Right cardiac atrium (tissue), 5 donors: ENCODE measurements around the gene TECPR2. TPM values are rescaled to one million over a fixed set of nuclear protein-coding genes. Genes with fewer than 3 reads are reported as not detected.

Experiments used
- ATAC-seq, 2 donors: fragments of 200-7000 bp; cut with Tn5 transposase; one replicate each; pipeline versions ENCODE4 v1.8.0 to v1.9.1; 2020; ENCODE audit warnings: moderate library complexity in 2 of 2, mild to moderate bottlenecking in 1 of 2
- DNase-seq, 3 donors: peaks; one replicate each; pipeline ENCODE4 v3.0.0-alpha.2; 2020
- H3K27ac ChIP-seq: one replicate; pipeline ENCODE4 v1.5.1; 2013; ENCODE audit warnings: mild to moderate bottlenecking, low read length, control low read depth, moderate library complexity
- H3K27me3 ChIP-seq: one replicate; pipeline ENCODE4 v1.6.1; 2013; ENCODE audit not compliant: control insufficient read depth, insufficient read depth
- H3K4me1 ChIP-seq: one replicate; pipeline ENCODE4 v1.6.1; 2013; ENCODE audit warnings: low read length; ENCODE audit not compliant: control insufficient read depth, insufficient read depth
- H3K4me3 ChIP-seq: one replicate; pipeline ENCODE4 v1.5.1; 2013; ENCODE audit warnings: low read length, control low read depth
- H3K9me3 ChIP-seq: one replicate; pipeline ENCODE4 v1.6.1; 2013; ENCODE audit warnings: low read length; ENCODE audit not compliant: control insufficient read depth
- WGBS: extraction: QIAGEN DNeasy Blood & Tissue Kit; methylation state at CpG from one replicate; pipeline ENCODE4 v1.1.7; 2013; 5-methylcytosine and 5-hydroxymethylcytosine counted together
- intact Hi-C, 4 donors: fragments of 100-400 bp; cut with DNase I; formaldehyde crosslinking; loops; one replicate each; pipeline versions ENCODE4 v1.11.0 to v1.14.0; 2022 to 2023
- polyA plus RNA-seq: library from polyadenylated mRNA; stranded (reverse); fragments of 200-250 nt; gene quantifications from one replicate; pipeline ENCODE4 v1.2.3, GENCODE V29; 2013
- total RNA-seq, 4 donors: library from RNA; stranded (reverse); fragmentation: NEBNext Ultra II Directional; extraction: Animal tissue kit (Norgen Biotek cat#: 25700); gene quantifications; one replicate each; pipeline ENCODE4 v1.2.1, GENCODE V29; 2021
- donor health status: healthy with polysubstance abuse.
- donor health status: DM: no; HTN: yes; CAD: no.
- donor health status: DM: no; HTN: no; CAD: no.
- donor health status: DM: no; HTN: yes; CAD: no; lungs with severe emphysema.
- donor health status: DM: yes; HTN: yes; CAD: no.

TECPR2 gene
- total and polyA plus RNA-seq, 5 donors: 10.1 to 32.0 (median 23.5) TPM

- Histone ChIP-seq H3K27me3 (no peaks in the 10 kb centered on the region), H3K9me3 (no peaks in the 10 kb centered on the region), H3K4me3 (no peak overlapping the region), H3K27ac (no peak overlapping the region), H3K4me1 (no peaks in the 10 kb centered on the region)
- intact Hi-C loops: no loop called here
- 98% methylated on average over 1 of the region's 1 CpG for WGBS
- DNase-seq (no peak), ATAC-seq (no peak)
Observed at GRCh38 chr14:102469261-102469660, 106.5 kb downstream of the TECPR2 start.

GRCh38 chr14:102471921-102472790 is 109.4 kb downstream of the TECPR2 start:
- Histone ChIP-seq H3K27me3 (no peaks in the 10 kb centered on the region), H3K4me3 (no peak overlapping the region), H3K9me3 (no peaks in the 10 kb centered on the region), H3K4me1 (peaks cover 7% of the 10 kb centered on the region), H3K27ac (no peak overlapping the region)
- WGBS: 87% methylated on average over 8 of the region's 8 CpGs
- intact Hi-C loops: no loop called here
- no peak for DNase-seq
- ATAC-seq: no peak

- Histone ChIP-seq H3K9me3 (no peaks in the 10 kb centered on the region), H3K4me1 (peaks cover 7% of the 10 kb centered on the region), H3K27me3 (no peaks in the 10 kb centered on the region), H3K27ac (no peak overlapping the region), H3K4me3 (no peak overlapping the region)
- 86% methylated on average over 9 of the region's 9 CpGs for WGBS
- ATAC-seq (no peak), DNase-seq (no peak)
- intact Hi-C loops: no loop called here
Observed at GRCh38 chr14:102472791-102473150, 110.0 kb downstream of the TECPR2 start.

GRCh38 chr14:102473559-102473958 is 110.8 kb downstream of the TECPR2 start:
- no peaks in the 10 kb centered on the region for H3K9me3 ChIP-seq
- no peaks in the 10 kb centered on the region for H3K27me3 ChIP-seq
- peaks cover 7% of the 10 kb centered on the region for H3K4me1 ChIP-seq
- intact Hi-C loops: no loop called here
- WGBS: 97% methylated on average over 2 of the region's 2 CpGs
- DNase-seq: no peak
- no peak overlapping the region for H3K4me3 ChIP-seq
- ATAC-seq: no peak
- H3K27ac ChIP-seq: no peak overlapping the region

- Histone ChIP-seq H3K4me3 (no peak overlapping the region), H3K9me3 (no peaks in the 10 kb centered on the region), H3K27ac (peak overlapping the region; percentile 50), H3K4me1 (peaks cover 11% of the 10 kb centered on the region), H3K27me3 (no peaks in the 10 kb centered on the region)
- DNase-seq: peak; percentile 89 to 95 (median 93)
- 44% methylated on average over 5 of the region's 5 CpGs for WGBS
- intact Hi-C loops: no loop called here
- ATAC-seq: peak; percentile 93
Observed at GRCh38 chr14:102474934-102475333, 112.2 kb downstream of the TECPR2 start.

- intact Hi-C loops: no loop called here
- ATAC-seq (no peak), DNase-seq (no peak)
- Histone ChIP-seq H3K9me3 (no peaks in the 10 kb centered on the region), H3K4me3 (no peak overlapping the region), H3K27me3 (no peaks in the 10 kb centered on the region), H3K27ac (no peak overlapping the region), H3K4me1 (peaks cover 11% of the 10 kb centered on the region)
- WGBS: 93% methylated on average over 2 of the region's 2 CpGs
Observed at GRCh38 chr14:102479107-102479506, 116.4 kb downstream of the TECPR2 start.

- DNase-seq (peak; percentile 51 to 82 (median 76)), ATAC-seq (peak; percentile 51 to 53)
- peak overlapping the region; percentile 63 for H3K27ac ChIP-seq
- 43% methylated on average over 7 of the region's 7 CpGs for WGBS
- H3K4me1 ChIP-seq: peaks cover 9% of the 10 kb centered on the region
- intact Hi-C loops: no loop called here
- no peaks in the 10 kb centered on the region for H3K27me3 ChIP-seq
- H3K4me3 ChIP-seq: no peak overlapping the region
- H3K9me3 ChIP-seq: no peaks in the 10 kb centered on the region
Observed at GRCh38 chr14:102479777-102480176, 117.0 kb downstream of the TECPR2 start.

- DNase-seq (no peak), ATAC-seq (no peak)
- Histone ChIP-seq H3K9me3 (no peaks in the 10 kb centered on the region), H3K4me1 (peaks cover 4% of the 10 kb centered on the region), H3K27ac (no peak overlapping the region), H3K27me3 (no peaks in the 10 kb centered on the region), H3K4me3 (no peak overlapping the region)
- intact Hi-C loops: no loop called here
- WGBS: 96% methylated on average over 4 of the region's 4 CpGs
Observed at GRCh38 chr14:102481371-102481770, 118.6 kb downstream of the TECPR2 start.

- intact Hi-C loops: no loop called here
- H3K9me3 ChIP-seq: no peaks in the 10 kb centered on the region
- WGBS: 90% methylated on average over 8 of the region's 8 CpGs
Observed at GRCh38 chr14:102481791-102482238, 119.1 kb downstream of the TECPR2 start.

GRCh38 chr14:102484316-102484715 is 121.6 kb downstream of the TECPR2 start:
- no peak for DNase-seq
- WGBS: 80% methylated on average over 5 of the region's 5 CpGs
- Histone ChIP-seq H3K4me3 (no peak overlapping the region), H3K9me3 (no peaks in the 10 kb centered on the region), H3K4me1 (peaks cover 4% of the 10 kb centered on the region), H3K27me3 (no peaks in the 10 kb centered on the region), H3K27ac (no peak overlapping the region)
- ATAC-seq: no peak
- intact Hi-C loops: no loop called here

More at GRCh38 chr14:102481791-102482238, 119.1 kb downstream of the TECPR2 start:
- Histone ChIP-seq H3K4me3 (no peak overlapping the region), H3K4me1 (peaks cover 4% of the 10 kb centered on the region), H3K27me3 (no peaks in the 10 kb centered on the region), H3K27ac (no peak overlapping the region)
- ATAC-seq: no peak
- no peak for DNase-seq

GRCh38 chr14:102485693-102486512 is 123.2 kb downstream of the TECPR2 start:
- Histone ChIP-seq H3K9me3 (no peaks in the 10 kb centered on the region), H3K4me3 (no peak overlapping the region), H3K27ac (no peak overlapping the region), H3K27me3 (no peaks in the 10 kb centered on the region), H3K4me1 (no peaks in the 10 kb centered on the region)
- WGBS: 82% methylated on average over 11 of the region's 11 CpGs
- ATAC-seq (no peak), DNase-seq (no peak)
- intact Hi-C loops: no loop called here
